ENCODE results near the gene STK25. TPM values are rescaled to one million over a fixed set of nuclear protein-coding genes. Genes with fewer than 3 reads are reported as not detected.
"Not testable (repeated sequence)": the region's sequence is repeated elsewhere in the genome, so short reads cannot be mapped to it uniquely, and the experiment has no call there.

Gene STK25
- total and polyA plus RNA-seq, 2 donors: 102 to 166 TPM

GRCh38 chr2:241509155-241509784 is 886 bp upstream of the STK25 start:
- no peak overlapping the region for H3K27ac ChIP-seq (ENCODE audit: low read depth)
- DNase-seq (ENCODE audit: extremely low spot score): no peak

GRCh38 chr2:241507430-241508239 is 749 bp downstream of the STK25 start:
- Histone ChIP-seq H3K4me3 (ENCODE audit: low read depth, low read length) (peak overlapping the region; percentile 95), H3K4me1 (ENCODE audit: insufficient read depth) (no peaks in the 10 kb centered on the region), H3K27ac (ENCODE audit: low read depth) (peak overlapping the region; percentile 33), H3K36me3 (ENCODE audit: insufficient read depth) (no peaks in the 10 kb centered on the region)
- no peak for DNase-seq (ENCODE audit: extremely low spot score)
- under 1% methylated on average over 67 of the region's 67 CpGs for WGBS

More at GRCh38 chr2:241509155-241509784, 886 bp upstream of the STK25 start:
- H3K36me3 ChIP-seq (ENCODE audit: insufficient read depth): no peaks in the 10 kb centered on the region
- WGBS: 17% methylated on average over 24 of the region's 24 CpGs
- no peaks in the 10 kb centered on the region for H3K4me1 ChIP-seq (ENCODE audit: insufficient read depth)
- peak overlapping the region; percentile 95 for H3K4me3 ChIP-seq (ENCODE audit: low read depth, low read length)

- peak overlapping the region; percentile 95 for H3K4me3 ChIP-seq (ENCODE audit: low read depth, low read length)
- DNase-seq (ENCODE audit: extremely low spot score): no peak
- WGBS: 40% methylated on average over 19 of the region's 19 CpGs
- no peak overlapping the region for H3K27ac ChIP-seq (ENCODE audit: low read depth)
- no peaks in the 10 kb centered on the region for H3K36me3 ChIP-seq (ENCODE audit: insufficient read depth)
- H3K4me1 ChIP-seq (ENCODE audit: insufficient read depth): no peaks in the 10 kb centered on the region
Measured at GRCh38 chr2:241506793-241507429, 1.5 kb downstream of the STK25 start.

- H3K36me3 ChIP-seq (ENCODE audit: insufficient read depth); DNase-seq (ENCODE audit: extremely low spot score); H3K4me3 ChIP-seq (ENCODE audit: low read depth, low read length); H3K4me1 ChIP-seq (ENCODE audit: insufficient read depth); H3K27ac ChIP-seq (ENCODE audit: low read depth): not testable (repeated sequence)
- WGBS: 95% methylated on average over 11 of the region's 11 CpGs
Measured at GRCh38 chr2:241506317-241506716, 2.1 kb downstream of the STK25 start.

GRCh38 chr2:241505781-241506201 is 2.6 kb downstream of the STK25 start:
- WGBS: 88% methylated on average over 7 of the region's 7 CpGs

GRCh38 chr2:241505086-241505780 is 3.2 kb downstream of the STK25 start:
- 80% methylated on average over 15 of the region's 15 CpGs for WGBS
- Histone ChIP-seq H3K27ac (ENCODE audit: low read depth) (no peak overlapping the region), H3K4me3 (ENCODE audit: low read depth, low read length) (no peak overlapping the region), H3K4me1 (ENCODE audit: insufficient read depth) (no peaks in the 10 kb centered on the region), H3K36me3 (ENCODE audit: insufficient read depth) (peaks cover 2% of the 10 kb centered on the region)
- DNase-seq (ENCODE audit: extremely low spot score): no peak

More at GRCh38 chr2:241505781-241506201, 2.6 kb downstream of the STK25 start:
- DNase-seq (ENCODE audit: extremely low spot score): no peak
- Histone ChIP-seq H3K4me3 (ENCODE audit: low read depth, low read length) (no peak overlapping the region), H3K36me3 (ENCODE audit: insufficient read depth) (peaks cover 2% of the 10 kb centered on the region), H3K27ac (ENCODE audit: low read depth) (no peak overlapping the region), H3K4me1 (ENCODE audit: insufficient read depth) (no peaks in the 10 kb centered on the region)

GRCh38 chr2:241503776-241504392 is 4.5 kb downstream of the STK25 start:
- Histone ChIP-seq H3K4me1 (ENCODE audit: insufficient read depth) (no peaks in the 10 kb centered on the region), H3K4me3 (ENCODE audit: low read depth, low read length) (no peak overlapping the region), H3K27ac (ENCODE audit: low read depth) (no peak overlapping the region), H3K36me3 (ENCODE audit: insufficient read depth) (peaks cover 2% of the 10 kb centered on the region)
- DNase-seq (ENCODE audit: extremely low spot score): no peak
- WGBS: 86% methylated on average over 12 of the region's 12 CpGs

GRCh38 chr2:241502281-241502680 is 6.1 kb downstream of the STK25 start:
- WGBS: 97% methylated on average over 11 of the region's 11 CpGs
- Histone ChIP-seq H3K36me3 (ENCODE audit: insufficient read depth) (peaks cover 2% of the 10 kb centered on the region), H3K4me1 (ENCODE audit: insufficient read depth) (no peaks in the 10 kb centered on the region), H3K27ac (ENCODE audit: low read depth) (no peak overlapping the region), H3K4me3 (ENCODE audit: low read depth, low read length) (no peak overlapping the region)
- DNase-seq (ENCODE audit: extremely low spot score): no peak

- H3K4me3 ChIP-seq (ENCODE audit: low read depth, low read length): no peak overlapping the region
- no peak overlapping the region for H3K27ac ChIP-seq (ENCODE audit: low read depth)
- WGBS: 92% methylated on average over 17 of the region's 17 CpGs
- H3K36me3 ChIP-seq (ENCODE audit: insufficient read depth): peaks cover 2% of the 10 kb centered on the region
- H3K4me1 ChIP-seq (ENCODE audit: insufficient read depth): no peaks in the 10 kb centered on the region
- DNase-seq (ENCODE audit: extremely low spot score): no peak
Measured at GRCh38 chr2:241501551-241501950, 6.8 kb downstream of the STK25 start.

GRCh38 chr2:241501099-241501541 is 7.3 kb downstream of the STK25 start:
- H3K27ac ChIP-seq (ENCODE audit: low read depth): no peak overlapping the region
- 91% methylated on average over 12 of the region's 12 CpGs for WGBS
- no peaks in the 10 kb centered on the region for H3K4me1 ChIP-seq (ENCODE audit: insufficient read depth)
- H3K4me3 ChIP-seq (ENCODE audit: low read depth, low read length): no peak overlapping the region
- DNase-seq (ENCODE audit: extremely low spot score): no peak
- H3K36me3 ChIP-seq (ENCODE audit: insufficient read depth): peaks cover 2% of the 10 kb centered on the region

- Histone ChIP-seq H3K27ac (ENCODE audit: low read depth) (no peak overlapping the region), H3K36me3 (ENCODE audit: insufficient read depth) (peaks cover 2% of the 10 kb centered on the region), H3K4me3 (ENCODE audit: low read depth, low read length) (no peak overlapping the region), H3K4me1 (ENCODE audit: insufficient read depth) (no peaks in the 10 kb centered on the region)
- no peak for DNase-seq (ENCODE audit: extremely low spot score)
- 85% methylated on average over 12 of the region's 12 CpGs for WGBS
Measured at GRCh38 chr2:241500431-241500975, 7.9 kb downstream of the STK25 start.

- Histone ChIP-seq H3K36me3 (ENCODE audit: insufficient read depth) (peaks cover 2% of the 10 kb centered on the region), H3K27ac (ENCODE audit: low read depth) (no peak overlapping the region)
Measured at GRCh38 chr2:241500016-241500415, 8.4 kb downstream of the STK25 start.

More at GRCh38 chr2:241500016-241500415, 8.4 kb downstream of the STK25 start:
- Histone ChIP-seq H3K4me3 (ENCODE audit: low read depth, low read length) (no peak overlapping the region), H3K4me1 (ENCODE audit: insufficient read depth) (no peaks in the 10 kb centered on the region)
- WGBS: 91% methylated on average over 10 of the region's 10 CpGs
- DNase-seq (ENCODE audit: extremely low spot score): no peak
